ENCODE data around the gene POU3F1.

GRCh38 chr1:38031513-38031866, 15.1 kb downstream of the POU3F1 start:
- TF ChIP-seq POLR2AphosphoS5 (IDR thresholded peaks at IDR 0.05; ENCODE audit: low read depth) (no peak), CTCF (IDR thresholded peaks at IDR 0.05; ENCODE audit: insufficient read depth, low read length) (no peak), REST (IDR thresholded peaks at IDR 0.05; ENCODE audit: insufficient replicate concordance, low read depth) (no peak), SPI1 (IDR thresholded peaks at IDR 0.05; ENCODE audit: borderline replicate concordance, low read depth) (no peak), GABPA (IDR thresholded peaks at IDR 0.05; ENCODE audit: low read depth) (no peak)
